HG03565 (cell line): ENCODE measurements around the gene METTL5.
"Not testable (repeated sequence)": the region's sequence is repeated elsewhere in the genome, so short reads cannot be mapped to it uniquely, and the experiment has no call there.

Source experiments
- ATAC-seq: cut with Tn5 transposase; IDR thresholded peaks from one replicate; pipeline ENCODE4 v1.9.1; 2021; ENCODE audit warnings: mild to moderate bottlenecking, moderate library complexity; ENCODE audit not compliant: unreplicated experiment

Gene METTL5

GRCh38 chr2:169834401-169834800 is 9.7 kb upstream of the METTL5 start:
- no peak for ATAC-seq

DNA sequence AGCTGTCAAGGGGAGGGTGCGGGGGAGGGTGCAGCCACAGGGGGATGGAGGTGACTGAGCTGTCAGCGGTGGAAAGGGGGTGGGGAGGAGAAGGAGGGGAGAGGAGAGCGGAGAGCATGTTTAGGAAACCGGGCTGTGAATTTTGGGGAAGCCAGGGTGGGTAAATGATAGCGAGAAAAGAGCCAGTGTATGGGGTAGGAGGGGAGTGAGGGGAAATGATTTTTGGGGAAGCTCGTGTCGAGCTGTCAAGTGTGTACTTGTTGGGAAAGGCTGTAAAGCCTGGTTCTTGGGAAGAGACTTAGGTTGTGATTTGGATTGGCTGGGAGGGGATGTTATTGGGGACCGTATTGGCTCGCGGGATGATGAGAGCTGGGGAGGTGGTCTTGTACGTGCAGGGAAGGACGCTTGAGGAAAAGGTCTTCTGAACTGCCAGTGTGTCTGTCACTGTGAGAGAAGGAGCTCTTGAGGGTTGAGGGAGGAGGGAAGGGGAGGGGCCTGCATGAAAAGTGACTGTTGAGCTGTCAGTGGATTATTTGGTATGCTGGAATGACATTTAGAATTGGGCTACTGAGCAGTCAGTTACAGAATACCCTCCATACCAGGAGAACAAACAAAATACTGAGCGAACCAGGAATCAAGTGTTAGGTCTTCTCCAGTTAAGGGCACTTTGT is 3.6 kb upstream of the METTL5 start:
- ATAC-seq, result no peak

- ATAC-seq, result peak; percentile 64
Observed at GRCh38 chr2:169827272-169828140, 2.8 kb upstream of the METTL5 start, which contains the start of gene UBR3. TSS of gene UBR3 (plus strand) at chr2:169827454. CDS start at chr2:169827508, 54 bp downstream.

GRCh38 chr2:169823996-169824372 is 721 bp downstream of the METTL5 start:
- ATAC-seq, result no peak

GRCh38 chr2:169822785-169823392 is 1.8 kb downstream of the METTL5 start:
- ATAC-seq, result no peak

DNA sequence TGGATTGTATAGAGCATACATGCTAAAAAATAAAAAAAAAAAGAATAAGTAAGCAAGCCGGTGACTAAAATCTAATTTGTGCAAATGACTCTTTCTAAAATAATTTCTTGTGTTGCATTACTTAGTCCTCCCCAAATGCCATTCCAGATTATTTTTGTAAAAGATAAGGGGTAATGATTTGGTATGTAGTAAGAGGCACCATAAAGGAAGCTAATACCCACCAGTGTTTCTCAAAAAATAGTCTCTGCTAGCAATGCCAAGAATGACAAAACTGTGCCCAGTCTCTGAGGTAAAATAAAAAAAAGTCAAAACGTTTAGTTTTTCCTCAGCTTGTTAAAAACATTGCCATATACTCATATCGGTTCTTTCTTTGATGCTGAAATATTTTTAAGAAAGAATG is 2.7 kb downstream of the METTL5 start:
- ATAC-seq, result no peak

GRCh38 chr2:169820101-169820500 is 4.6 kb downstream of the METTL5 start:
- not testable (repeated sequence) for ATAC-seq

GRCh38 chr2:169819106-169819505 is 5.6 kb downstream of the METTL5 start:
- ATAC-seq, result no peak

DNA sequence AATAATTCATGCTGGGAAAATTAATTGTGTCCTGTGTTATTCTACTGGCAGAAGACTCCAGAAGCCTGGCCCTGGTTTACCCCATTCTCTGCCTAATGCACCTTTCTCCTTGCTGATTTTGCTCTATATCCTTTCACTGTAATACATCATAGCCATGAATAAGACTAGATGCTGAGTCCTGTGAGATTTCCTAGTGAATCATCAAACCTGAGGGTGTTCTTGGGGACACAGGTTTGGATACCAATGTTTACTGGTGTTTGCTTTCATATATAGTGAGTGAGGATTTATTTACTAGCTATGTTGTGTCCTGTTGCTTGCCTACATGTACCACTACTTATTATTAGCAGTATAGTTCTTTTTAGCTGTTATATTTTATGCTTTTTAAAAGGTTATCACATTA is 6.5 kb downstream of the METTL5 start:
- ATAC-seq, result no peak

- ATAC-seq, result not testable (repeated sequence)
Observed at GRCh38 chr2:169817369-169817768, 7.3 kb downstream of the METTL5 start.

- not testable (repeated sequence) for ATAC-seq
Observed at GRCh38 chr2:169816961-169817360, 7.7 kb downstream of the METTL5 start.

DNA sequence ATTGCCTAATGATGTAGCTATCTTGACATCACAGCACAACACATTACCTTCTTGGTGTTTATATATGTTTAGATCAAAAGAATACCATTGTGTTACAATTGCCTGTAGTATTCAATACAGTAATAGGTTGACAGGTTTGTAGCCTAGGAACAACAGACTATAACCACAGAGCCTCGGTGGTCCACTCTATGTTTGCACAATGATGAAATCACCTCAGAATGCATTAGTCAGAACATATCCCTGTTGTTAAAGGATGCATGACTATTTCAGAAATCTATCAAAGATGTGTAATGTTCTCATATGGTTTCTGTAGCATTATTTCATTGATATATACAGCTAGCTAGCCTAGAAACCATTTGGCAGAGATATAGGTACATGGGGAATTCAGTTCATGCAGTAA is 8.9 kb downstream of the METTL5 start:
- no peak for ATAC-seq

- ATAC-seq, result no peak
Observed at GRCh38 chr2:169808221-169808620, 16.5 kb downstream of the METTL5 start.

- ATAC-seq, result no peak
Observed at GRCh38 chr2:169806586-169806985, 18.1 kb downstream of the METTL5 start.

- ATAC-seq, result no peak
Observed at GRCh38 chr2:169803480-169803879, 21.2 kb downstream of the METTL5 start.

- peak; percentile 92 for ATAC-seq
Observed at GRCh38 chr2:169798718-169799592, 25.8 kb downstream of the METTL5 start, which contains the start of gene SSB. TSS of gene SSB (plus strand) at chr2:169798871. CDS start at chr2:169800961, 2,090 bp downstream.

GRCh38 chr2:169798397-169798717 is 26.3 kb downstream of the METTL5 start:
- ATAC-seq, result no peak

DNA sequence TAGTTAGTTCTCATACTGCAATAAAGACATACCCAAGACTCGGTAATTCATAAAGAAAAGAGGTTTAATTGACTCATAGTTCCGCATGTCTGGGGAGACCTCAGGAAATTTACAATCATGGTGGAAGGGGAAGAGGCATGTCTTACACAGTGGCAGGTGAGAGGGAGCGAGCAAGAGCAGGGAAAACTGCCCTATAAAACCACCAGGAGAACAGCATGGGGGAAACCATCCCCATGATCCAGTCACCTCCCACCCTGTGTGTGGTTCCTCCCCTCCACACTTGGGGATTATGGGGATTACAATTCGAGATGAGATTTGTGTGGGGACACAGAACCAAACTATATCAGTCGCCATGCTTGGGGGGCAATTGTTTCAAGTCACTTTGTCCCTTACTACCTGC is 27.1 kb downstream of the METTL5 start:
- ATAC-seq, result no peak

DNA sequence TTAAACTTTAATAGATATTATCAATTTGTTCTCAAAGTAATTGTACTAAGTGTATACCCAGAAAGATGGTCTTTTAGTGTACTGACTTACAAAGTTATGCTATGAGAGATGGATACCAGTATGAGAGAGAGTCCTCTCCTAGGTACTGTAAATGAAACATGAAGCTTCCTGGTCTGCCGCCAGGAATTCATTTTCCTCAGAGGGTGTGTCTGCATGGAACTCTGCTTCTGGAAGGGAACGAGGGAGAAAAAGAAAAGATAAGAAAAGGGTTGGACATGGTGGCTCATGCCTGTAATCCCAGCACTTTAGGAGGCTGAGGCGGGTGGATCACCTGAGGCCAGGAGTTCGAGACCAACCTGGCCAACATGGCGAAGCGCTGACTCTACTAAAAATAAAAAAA is 28.3 kb downstream of the METTL5 start:
- ATAC-seq, result no peak

DNA sequence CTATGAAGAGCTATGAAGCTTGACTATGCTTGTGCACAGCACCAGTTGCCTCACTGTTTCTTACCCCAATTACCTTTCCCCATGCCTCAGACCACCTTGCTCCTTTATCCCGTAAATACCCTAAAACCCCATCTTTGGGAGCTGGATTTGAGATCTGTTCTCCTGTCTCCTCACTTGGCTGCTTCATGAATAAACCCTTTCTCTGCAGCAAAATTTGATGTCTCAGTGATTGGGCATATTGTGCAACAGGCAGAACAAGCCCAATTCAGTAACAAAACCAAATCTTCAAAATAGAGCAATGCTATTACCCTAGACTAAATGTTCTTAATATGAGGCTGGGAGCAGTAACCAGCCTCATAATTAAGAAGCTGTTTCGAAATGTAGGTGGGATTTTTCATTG is 29.5 kb downstream of the METTL5 start:
- ATAC-seq, result no peak

- no peak for ATAC-seq
Observed at GRCh38 chr2:169790581-169790980, 34.1 kb downstream of the METTL5 start.
